Heart left ventricle (tissue), 13 donors: Measurements from ENCODE around the gene MRNIP.

ENCODE experiments used
- CTCF ChIP-seq, 12 donors: fragments of 200-600 bp; sonication (generic) in 4 of 12; IDR thresholded peaks; one replicate each; pipeline versions ENCODE4 v1.5.0 to v1.8.0; 2018 to 2022; ENCODE audit warnings: antibody characterized with exemption in 12 of 12, mild to moderate bottlenecking in 5 of 12
- POLR2A ChIP-seq, 2 donors: fragments of 450-650 bp; IDR thresholded peaks; one replicate each; pipeline ENCODE4 v1.6.1; 2017; ENCODE audit warnings: antibody characterized with exemption in 2 of 2, mild to moderate bottlenecking in 2 of 2, moderate library complexity in 2 of 2
- donor health status: ischemic (EF 13 %, LVEDD 7.1; RV severe dilation, severe dysfunction).
- donor health status: DM: no; HTN: yes; CAD: no.
- donor health status: DM: no; HTN: no; CAD: no.
- donor health status: ischemic (EF 25% LVEDD 6.9; RV normal size, moderate dysfunction).
- donor health status: ischemic (EF 25% LVEDD 5.7; RV mildly dilated, moderate dysfunction).
- donor health status: ischemic (EF 35%, LVEDD 5.7; RV mildly dilated, moderate dysfunction).
- donor health status: nonischemic (EF 11% LVEDD 7.7; RV severe dilation, severe dysfunction).
- donor health status: DM: yes; HTN: yes; CAD: no.
- donor health status: PGD.
- donor health status: ischemic (EF 29% LVEDD 5.4; RV normal size, mild dysfunction).
- donor health status: nonischemic (EF 23%, LVEDD 6.1; RV moderate dilation, normal function).

- TF ChIP-seq CTCF (IDR thresholded peaks at IDR 0.05) (no peak), POLR2A (IDR thresholded peaks at IDR 0.05) (no peak)
These were observed 39.1 kb downstream of the MRNIP start for GRCh38 chr5:179819296-179820126.
